Measurements from ENCODE around the gene MARK1.

MARK1 gene

DNA sequence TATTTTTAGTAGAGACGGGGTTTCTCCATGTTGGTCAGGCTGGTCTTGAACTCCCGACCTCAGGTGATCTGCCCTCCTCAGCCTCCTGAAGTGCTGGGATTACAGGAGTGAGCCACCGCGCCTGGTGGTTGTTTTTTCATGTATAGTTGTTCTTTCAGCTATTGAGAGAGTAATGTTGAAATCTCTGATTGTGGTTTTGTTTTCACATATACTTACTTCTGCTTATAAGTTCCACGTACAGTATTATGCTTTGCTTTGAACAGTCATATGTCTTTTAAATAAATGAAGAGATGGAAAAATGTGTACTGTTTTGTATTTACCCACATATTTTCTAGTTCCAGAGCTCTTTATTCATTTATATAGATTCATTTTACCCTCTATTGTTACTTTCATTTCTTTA lies 44.5 kb downstream of the MARK1 start:
- no peak overlapping the region for H3K4me3 ChIP-seq (ENCODE audit: low read length)
- no peak for DNase-seq (ENCODE audit: low read depth)
- no peak for TF ChIP-seq CTCF (IDR thresholded peaks at IDR 0.05; ENCODE audit: insufficient read depth, low read depth, low read length, missing control alignments)

GRCh38 chr1:220573836-220574235 lies 45.9 kb downstream of the MARK1 start:
- no peak overlapping the region for H3K4me3 ChIP-seq (ENCODE audit: low read length)
- DNase-seq (ENCODE audit: low read depth): no peak
- TF ChIP-seq CTCF (IDR thresholded peaks at IDR 0.05; ENCODE audit: insufficient read depth, low read depth, low read length, missing control alignments): no peak

- no peak for TF ChIP-seq CTCF (IDR thresholded peaks at IDR 0.05; ENCODE audit: insufficient read depth, low read depth, low read length, missing control alignments)
- peak; percentile 96 for DNase-seq (ENCODE audit: low read depth)
- no peak overlapping the region for H3K4me3 ChIP-seq (ENCODE audit: low read length)
Measured at GRCh38 chr1:220575718-220576497, 48.0 kb downstream of the MARK1 start.

DNA sequence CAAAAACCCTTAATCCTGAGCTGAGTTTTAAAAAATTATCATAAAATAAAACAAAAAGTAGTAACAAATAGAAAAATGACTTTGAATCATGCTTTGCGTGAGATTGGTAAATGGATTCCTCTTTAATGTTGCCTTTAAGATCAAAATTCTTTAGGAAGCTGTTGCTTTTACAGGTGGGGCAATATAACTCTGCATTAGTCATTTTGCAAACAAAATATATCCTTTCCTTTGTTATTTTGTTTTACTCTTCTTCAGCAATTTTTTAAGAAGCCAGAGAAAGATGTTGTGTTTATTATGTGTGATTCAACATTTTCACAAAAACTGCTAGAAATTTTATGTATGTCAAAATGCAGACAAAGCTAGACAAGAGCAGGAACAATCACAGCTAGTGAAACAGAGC lies 50.0 kb downstream of the MARK1 start:
- peak; percentile 50 for DNase-seq (ENCODE audit: low read depth)
- no peak for TF ChIP-seq CTCF (IDR thresholded peaks at IDR 0.05; ENCODE audit: insufficient read depth, low read depth, low read length, missing control alignments)
- no peak overlapping the region for H3K4me3 ChIP-seq (ENCODE audit: low read length)

DNA sequence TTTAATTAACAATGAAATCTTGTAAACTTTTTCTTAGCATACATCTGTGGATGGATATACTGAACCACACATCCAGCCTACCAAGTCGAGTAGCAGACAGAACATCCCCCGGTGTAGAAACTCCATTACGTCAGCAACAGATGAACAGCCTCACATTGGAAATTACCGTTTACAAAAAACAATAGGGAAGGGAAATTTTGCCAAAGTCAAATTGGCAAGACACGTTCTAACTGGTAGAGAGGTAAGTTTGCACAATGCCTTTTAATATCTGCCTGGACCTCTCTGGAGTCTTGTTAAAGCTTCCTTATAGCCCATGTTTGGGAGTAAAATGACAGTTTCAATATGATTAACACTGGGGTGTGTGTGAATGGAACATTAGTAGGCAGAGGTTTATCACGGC lies 51.4 kb downstream of the MARK1 start:
- peak; percentile 93 for DNase-seq (ENCODE audit: low read depth)
- no peak overlapping the region for H3K4me3 ChIP-seq (ENCODE audit: low read length)
- no peak for TF ChIP-seq CTCF (IDR thresholded peaks at IDR 0.05; ENCODE audit: insufficient read depth, low read depth, low read length, missing control alignments)

DNA sequence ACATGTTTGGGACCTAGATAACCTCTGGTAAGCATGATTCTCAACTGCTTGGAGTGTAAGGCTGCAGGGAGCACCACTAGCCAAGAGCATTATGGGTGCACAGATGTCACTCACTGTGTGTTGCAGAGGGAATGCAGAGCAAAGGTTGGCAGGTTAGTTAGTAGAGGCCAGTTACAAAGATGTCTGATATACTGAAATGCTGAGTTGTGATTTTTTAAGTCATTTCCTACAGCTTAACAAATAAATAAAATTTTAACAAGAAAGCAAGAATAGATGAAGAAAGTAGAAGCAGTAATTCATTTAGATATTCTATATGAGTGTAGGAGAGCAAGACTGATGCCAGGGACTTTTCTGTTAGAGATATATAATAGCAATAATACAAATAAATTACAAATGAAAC lies 64.8 kb downstream of the MARK1 start:
- no peak for DNase-seq (ENCODE audit: low read depth)
- no peak overlapping the region for H3K4me3 ChIP-seq (ENCODE audit: low read length)
- TF ChIP-seq CTCF (IDR thresholded peaks at IDR 0.05; ENCODE audit: insufficient read depth, low read depth, low read length, missing control alignments): no peak

DNA sequence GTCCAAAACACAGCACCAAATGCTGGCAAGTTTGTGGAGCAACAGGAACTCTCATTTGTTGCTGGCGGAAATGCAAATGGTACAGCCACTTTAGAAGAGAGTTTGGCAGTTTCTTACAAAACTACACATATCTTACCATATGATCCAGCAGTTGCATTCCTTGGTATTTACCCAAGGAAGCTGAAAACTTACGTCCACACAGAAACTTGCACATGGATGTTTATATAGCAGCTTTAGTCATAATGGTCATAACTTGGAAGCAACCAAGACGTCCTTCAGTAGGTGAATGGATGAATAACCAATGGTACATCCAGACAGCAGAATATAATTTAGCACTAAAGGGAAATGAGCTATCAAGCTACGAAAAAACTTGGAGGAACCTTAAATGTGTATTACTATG lies 66.4 kb downstream of the MARK1 start:
- DNase-seq (ENCODE audit: low read depth): no peak
- H3K4me3 ChIP-seq (ENCODE audit: low read length): no peak overlapping the region
- TF ChIP-seq CTCF (IDR thresholded peaks at IDR 0.05; ENCODE audit: insufficient read depth, low read depth, low read length, missing control alignments): no peak

All from epithelial cell of esophagus (primary cell).